ENCODE measurements around the gene SPATA3. TPM values are rescaled to one million over a fixed set of nuclear protein-coding genes. Genes with fewer than 3 reads are reported as not detected.

Gene SPATA3
- total and polyA plus RNA-seq, 2 of the 13 experiments (the other 11 are each of a cell fraction or from before 2014, with no cell fraction given) = not detected

- TF ChIP-seq ZFP37 (CRISPR knock-in tag; IDR thresholded peaks at IDR 0.05; ENCODE audit: borderline replicate concordance) (0 out of 2 replicates have a peak, but pooled peaks have one; percentile 32), HNRNPL (IDR thresholded peaks at IDR 0.05; ENCODE audit: low read depth, low read length) (peak; percentile 94), HOXA3 (CRISPR knock-in tag; IDR thresholded peaks at IDR 0.05) (peak; percentile 51; the same call in 1 of the 2 replicates), ZNF614 (CRISPR knock-in tag; IDR thresholded peaks at IDR 0.05; ENCODE audit: borderline replicate concordance) (peak; percentile 60; the same call in 1 of the 2 replicates), ZNF24 (IDR thresholded peaks at IDR 0.05) (no peak), ZNF746 (CRISPR knock-in tag; IDR thresholded peaks at IDR 0.05) (no peak), GABPB1 (CRISPR knock-in tag; IDR thresholded peaks at IDR 0.05) (peak; percentile 44; the same call in 1 of the 2 replicates), PHF20 (CRISPR knock-in tag; IDR thresholded peaks at IDR 0.05) (no peak), HMG20A (CRISPR knock-in tag; IDR thresholded peaks at IDR 0.05; ENCODE audit: borderline replicate concordance) (no peak), PRMT3 (CRISPR knock-in tag; IDR thresholded peaks at IDR 0.05; ENCODE audit: borderline replicate concordance, low read depth) (no peak), ZKSCAN1 (IDR thresholded peaks at IDR 0.05; ENCODE audit: low read length) (no peak), SETDB1 (CRISPR knock-in tag; IDR thresholded peaks at IDR 0.05; ENCODE audit: borderline replicate concordance) (no peak), ZNF800 (CRISPR knock-in tag; IDR thresholded peaks at IDR 0.05) (no peak), KAT2B (IDR thresholded peaks at IDR 0.05; ENCODE audit: borderline replicate concordance, low read depth, low read length) (no peak), MBNL3 (CRISPR knock-in tag; conservative IDR thresholded peaks at IDR 0.05) (no peak), EZH2 (conservative IDR thresholded peaks at IDR 0.05; ENCODE audit: low read depth, low read length) (no peak), ZNF577 (CRISPR knock-in tag; IDR thresholded peaks at IDR 0.05; ENCODE audit: borderline replicate concordance, low read depth) (no peak), ZNF331 (CRISPR knock-in tag; IDR thresholded peaks at IDR 0.05) (no peak), CREB3 (CRISPR knock-in tag; IDR thresholded peaks at IDR 0.05) (no peak), ZNF337 (CRISPR knock-in tag; IDR thresholded peaks at IDR 0.05; ENCODE audit: borderline replicate concordance, low read depth) (no peak), RELA (CRISPR knock-in tag; IDR thresholded peaks at IDR 0.05) (no peak), ZNF652 (CRISPR knock-in tag; IDR thresholded peaks at IDR 0.05; ENCODE audit: borderline replicate concordance, low read depth) (no peak), ZNF816 (CRISPR knock-in tag; IDR thresholded peaks at IDR 0.05; ENCODE audit: borderline replicate concordance) (no peak)
- TF ChIP-seq, protein P1, sequence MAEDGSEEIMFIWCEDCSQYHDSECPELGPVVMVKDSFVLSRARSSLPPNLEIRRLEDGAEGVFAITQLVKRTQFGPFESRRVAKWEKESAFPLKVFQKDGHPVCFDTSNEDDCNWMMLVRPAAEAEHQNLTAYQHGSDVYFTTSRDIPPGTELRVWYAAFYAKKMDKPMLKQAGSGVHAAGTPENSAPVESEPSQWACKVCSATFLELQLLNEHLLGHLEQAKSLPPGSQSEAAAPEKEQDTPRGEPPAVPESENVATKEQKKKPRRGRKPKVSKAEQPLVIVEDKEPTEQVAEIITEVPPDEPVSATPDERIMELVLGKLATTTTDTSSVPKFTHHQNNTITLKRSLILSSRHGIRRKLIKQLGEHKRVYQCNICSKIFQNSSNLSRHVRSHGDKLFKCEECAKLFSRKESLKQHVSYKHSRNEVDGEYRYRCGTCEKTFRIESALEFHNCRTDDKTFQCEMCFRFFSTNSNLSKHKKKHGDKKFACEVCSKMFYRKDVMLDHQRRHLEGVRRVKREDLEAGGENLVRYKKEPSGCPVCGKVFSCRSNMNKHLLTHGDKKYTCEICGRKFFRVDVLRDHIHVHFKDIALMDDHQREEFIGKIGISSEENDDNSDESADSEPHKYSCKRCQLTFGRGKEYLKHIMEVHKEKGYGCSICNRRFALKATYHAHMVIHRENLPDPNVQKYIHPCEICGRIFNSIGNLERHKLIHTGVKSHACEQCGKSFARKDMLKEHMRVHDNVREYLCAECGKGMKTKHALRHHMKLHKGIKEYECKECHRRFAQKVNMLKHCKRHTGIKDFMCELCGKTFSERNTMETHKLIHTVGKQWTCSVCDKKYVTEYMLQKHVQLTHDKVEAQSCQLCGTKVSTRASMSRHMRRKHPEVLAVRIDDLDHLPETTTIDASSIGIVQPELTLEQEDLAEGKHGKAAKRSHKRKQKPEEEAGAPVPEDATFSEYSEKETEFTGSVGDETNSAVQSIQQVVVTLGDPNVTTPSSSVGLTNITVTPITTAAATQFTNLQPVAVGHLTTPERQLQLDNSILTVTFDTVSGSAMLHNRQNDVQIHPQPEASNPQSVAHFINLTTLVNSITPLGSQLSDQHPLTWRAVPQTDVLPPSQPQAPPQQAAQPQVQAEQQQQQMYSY (CRISPR knock-in tag; IDR thresholded peaks at IDR 0.05) = no peak
- TF ChIP-seq, protein P2, sequence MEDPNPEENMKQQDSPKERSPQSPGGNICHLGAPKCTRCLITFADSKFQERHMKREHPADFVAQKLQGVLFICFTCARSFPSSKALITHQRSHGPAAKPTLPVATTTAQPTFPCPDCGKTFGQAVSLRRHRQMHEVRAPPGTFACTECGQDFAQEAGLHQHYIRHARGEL (CRISPR knock-in tag; IDR thresholded peaks at IDR 0.05) = no peak
These were observed 4.4 kb downstream of the SPATA3 start (continued) for GRCh38 chr2:231000211-231000904.
